Aortic smooth muscle cell (primary cell): ENCODE measurements around the gene ZNF844. TPM values are rescaled to one million over a fixed set of nuclear protein-coding genes. Genes with fewer than 3 reads are reported as not detected.

Source experiments
- total RNA-seq: library from RNA; depleted of rRNA; stranded (reverse); fragments of >200 nt; gene quantifications from 2 replicates; pipeline ENCODE4 v1.2.3, GENCODE V29; 2014

The ZNF844 gene
- total RNA-seq, result 7.5 and 9.8 TPM in 2 replicates

DNA sequence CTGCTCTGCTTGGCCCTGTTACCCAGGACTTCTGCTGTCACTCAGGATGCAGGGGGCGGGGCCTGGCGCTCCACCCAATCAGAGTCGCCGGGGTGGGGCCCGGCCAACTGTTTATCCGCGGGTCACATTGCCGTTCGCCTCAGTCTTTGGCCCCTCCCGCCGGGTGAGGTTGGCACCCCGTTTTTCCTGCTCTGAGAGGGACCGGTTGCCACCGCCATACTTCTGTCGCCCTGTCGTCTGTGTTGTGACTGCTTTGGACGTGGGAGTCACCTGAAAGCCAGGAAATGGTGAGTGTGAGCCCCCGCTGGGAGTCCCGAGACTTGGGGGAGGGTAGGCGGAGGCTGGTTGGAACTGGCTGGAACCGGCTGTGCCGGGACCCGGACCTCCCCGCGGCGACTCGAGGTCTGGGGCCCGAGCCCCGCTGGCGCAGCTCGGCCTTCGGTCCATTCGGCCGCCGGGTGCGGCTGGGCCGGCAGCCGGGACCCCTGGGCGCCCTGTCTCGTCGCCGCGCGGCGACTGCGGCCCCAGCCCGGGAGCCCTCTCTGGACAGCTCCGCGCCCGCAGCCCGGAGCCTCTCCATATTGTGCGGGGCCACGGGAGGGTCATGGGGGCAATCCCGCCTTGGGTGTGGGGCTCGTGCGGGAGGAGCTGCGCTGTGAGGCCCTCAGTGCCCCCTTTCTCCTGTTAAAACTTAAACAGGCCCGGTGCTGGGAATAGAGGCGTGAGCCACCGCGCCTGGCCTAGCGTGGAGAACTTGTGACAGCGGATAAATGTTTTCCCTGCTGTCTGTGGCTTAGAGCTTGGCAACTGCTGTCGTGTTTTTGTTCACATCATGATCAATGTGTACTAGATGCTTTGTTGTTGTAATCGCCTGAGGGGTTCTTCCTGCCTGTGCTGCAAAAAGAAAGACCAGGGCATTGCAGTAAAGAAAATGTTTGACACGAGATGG is at the start of gene ZNF844:
Gene ZNF844 (plus strand): TSS at position 142 of the 949 bp plus-strand sequence. CDS start 143 bp downstream, at position 285.

DNA sequence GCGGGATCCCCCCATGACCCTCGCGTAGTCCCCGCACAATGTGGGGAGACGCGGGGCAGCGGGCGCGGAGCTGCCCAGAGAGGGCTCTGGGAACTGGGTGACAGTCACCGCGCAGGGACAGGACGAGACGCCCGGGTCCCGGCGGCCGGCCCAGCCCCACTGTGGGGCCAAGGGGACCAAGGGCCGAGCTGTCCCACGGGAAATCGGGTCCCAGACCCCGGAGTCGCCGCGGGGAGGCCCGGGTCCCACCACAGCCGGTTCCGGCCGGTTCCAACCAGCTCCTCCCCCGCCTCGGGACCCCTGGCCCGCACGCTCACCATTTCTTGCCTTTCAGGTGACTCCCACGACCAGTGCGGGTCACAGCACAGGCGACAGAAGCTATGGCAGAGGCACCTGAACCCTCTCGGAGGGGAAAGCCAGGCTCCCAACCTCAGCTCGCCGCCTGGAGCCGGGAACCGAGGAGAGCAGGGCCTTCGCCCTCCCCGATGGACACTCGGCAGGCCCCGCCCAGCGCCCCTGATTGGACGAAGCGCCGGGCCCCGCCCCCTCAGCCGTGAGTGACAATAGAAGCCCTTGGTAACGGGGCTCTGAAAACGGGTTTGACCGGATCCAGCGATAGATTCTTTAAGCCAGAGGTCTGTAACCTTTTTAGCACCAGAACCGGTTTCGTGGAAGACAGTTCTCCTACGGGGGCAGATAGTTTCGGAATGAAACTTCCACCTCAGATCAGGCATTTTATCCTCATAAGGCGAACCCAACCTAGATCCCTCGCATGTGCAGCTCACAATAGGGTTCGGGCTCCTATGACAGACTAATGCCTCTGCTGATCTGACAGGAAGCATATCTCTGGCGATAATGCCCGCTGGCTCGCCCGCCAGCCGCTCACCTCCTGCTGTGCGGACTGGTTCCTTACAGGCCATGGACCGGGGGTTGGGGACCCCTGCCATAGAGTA is 29.0 kb upstream of the ZNF844 start, which contains the start of gene ZNF433:
Gene ZNF433 (minus strand): TSS at position 460 of the 953 bp plus-strand sequence. CDS start 140 bp downstream, at position 320.

DNA sequence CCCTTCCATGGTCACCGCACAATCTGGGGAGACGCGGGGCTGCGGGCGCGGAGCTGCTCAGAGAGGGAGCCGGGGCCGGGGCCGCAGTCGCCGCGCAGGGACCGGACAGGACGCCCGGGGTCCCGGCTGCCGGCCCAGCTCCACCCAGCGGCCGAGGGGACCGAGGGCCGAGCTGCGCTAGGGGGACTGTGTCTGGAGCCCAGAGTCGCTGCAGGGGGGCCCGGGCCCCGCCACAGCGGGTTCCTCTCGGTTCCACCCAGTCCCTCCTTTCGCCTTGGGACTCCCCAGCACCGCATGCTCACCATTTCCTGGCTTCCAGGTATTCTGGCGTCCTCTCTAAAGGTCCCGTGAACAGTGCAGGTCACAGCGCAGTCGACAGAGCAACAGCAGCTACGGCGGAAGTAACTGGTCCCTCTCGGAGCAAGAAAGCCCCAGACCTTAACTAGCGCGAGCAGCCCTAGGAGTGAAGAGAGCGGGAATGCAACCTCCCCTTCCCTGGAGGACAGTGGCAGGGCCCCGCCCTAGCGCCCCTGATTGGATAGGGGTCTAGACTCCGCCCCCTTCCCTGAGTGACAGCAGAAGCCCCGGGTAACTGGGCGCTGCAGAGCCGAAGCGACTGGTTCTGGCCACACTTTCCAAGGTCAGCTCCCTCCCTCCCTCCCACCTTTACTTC is 11.9 kb upstream of the ZNF844 start, which contains the start of gene ZNF878:
Gene ZNF878 (minus strand): TSS at position 465 of the 673 bp plus-strand sequence. CDS start 160 bp downstream, at position 305.

Other genes with a start within 250 kb of the ZNF844 start
- 6.7 and 7.4 TPM in 2 replicates for gene ZNF439, start 216.0 kb upstream of the ZNF844 start, total RNA-seq
- gene ZNF69, start 176.9 kb upstream of the ZNF844 start, total RNA-seq, result 3.6 and 4.7 TPM in 2 replicates
- gene ZNF700, start 139.6 kb upstream of the ZNF844 start, total RNA-seq, result 7.9 and 8.2 TPM in 2 replicates
- gene ZNF763, start 99.7 kb upstream of the ZNF844 start, total RNA-seq, result 2.4 TPM in 2 replicates
- 6.1 and 7.9 TPM in 2 replicates for gene ZNF433, start 29.1 kb upstream of the ZNF844 start, total RNA-seq
- gene ZNF878, start 11.8 kb upstream of the ZNF844 start, total RNA-seq, result 0.06 and 0.26 TPM in 2 replicates
- 4.3 and 4.9 TPM in 2 replicates for gene ZNF20, start 75.6 kb downstream of the ZNF844 start, total RNA-seq
- 14.0 and 15.3 TPM in 2 replicates for gene ZNF625, start 92.0 kb downstream of the ZNF844 start, total RNA-seq
- 7.3 and 7.8 TPM in 2 replicates for gene ZNF136, start 98.4 kb downstream of the ZNF844 start, total RNA-seq
- gene ZNF44, start 230.2 kb downstream of the ZNF844 start, total RNA-seq, result 10.7 and 14.2 TPM in 2 replicates